GM18526 (cell line): ENCODE results near the gene MED6.

Source experiments
- POLR2A ChIP-seq: IDR thresholded peaks from 3 replicates; pipeline ENCODE4 v1.6.1; 2011; ENCODE audit not compliant: insufficient read length; ENCODE audit errors: extremely low read depth

Gene MED6

GRCh38 chr14:70555890-70556289 lies 44.6 kb downstream of the MED6 start:
- no peak for TF ChIP-seq POLR2A

GRCh38 chr14:70538087-70538486 lies 62.4 kb downstream of the MED6 start:
- no peak for TF ChIP-seq POLR2A

- no peak for TF ChIP-seq POLR2A
Observed at GRCh38 chr14:70536830-70537229, 63.6 kb downstream of the MED6 start.

GRCh38 chr14:70534904-70535303 lies 65.6 kb downstream of the MED6 start, which contains the start of gene ADAM20:
TSS of gene ADAM20 (minus strand) at chr14:70535004. CDS start at chr14:70524757, 10,247 bp downstream.
- no peak for TF ChIP-seq POLR2A
